Measurements from ENCODE around the gene MRPL9.

DNA sequence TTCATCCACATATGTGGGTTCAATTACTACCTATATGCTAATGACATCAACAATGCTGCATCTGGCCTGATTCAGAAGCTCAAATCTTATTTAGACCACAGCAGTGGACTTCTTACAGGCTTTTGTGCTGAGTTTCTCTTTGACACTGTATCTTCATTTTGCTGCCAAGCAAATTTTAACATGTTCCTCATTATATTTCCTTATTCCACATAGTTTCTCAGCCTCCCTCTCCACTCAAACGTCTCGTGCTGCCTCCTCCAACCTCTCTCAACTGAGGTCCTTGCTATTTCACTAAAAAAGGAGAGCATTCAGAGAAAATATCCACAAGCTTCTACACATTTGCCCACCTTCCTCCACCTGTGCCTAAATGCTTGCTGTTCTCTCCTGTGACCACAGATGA, 20.5 kb upstream of the MRPL9 start:
- TF ChIP-seq, protein P1, sequence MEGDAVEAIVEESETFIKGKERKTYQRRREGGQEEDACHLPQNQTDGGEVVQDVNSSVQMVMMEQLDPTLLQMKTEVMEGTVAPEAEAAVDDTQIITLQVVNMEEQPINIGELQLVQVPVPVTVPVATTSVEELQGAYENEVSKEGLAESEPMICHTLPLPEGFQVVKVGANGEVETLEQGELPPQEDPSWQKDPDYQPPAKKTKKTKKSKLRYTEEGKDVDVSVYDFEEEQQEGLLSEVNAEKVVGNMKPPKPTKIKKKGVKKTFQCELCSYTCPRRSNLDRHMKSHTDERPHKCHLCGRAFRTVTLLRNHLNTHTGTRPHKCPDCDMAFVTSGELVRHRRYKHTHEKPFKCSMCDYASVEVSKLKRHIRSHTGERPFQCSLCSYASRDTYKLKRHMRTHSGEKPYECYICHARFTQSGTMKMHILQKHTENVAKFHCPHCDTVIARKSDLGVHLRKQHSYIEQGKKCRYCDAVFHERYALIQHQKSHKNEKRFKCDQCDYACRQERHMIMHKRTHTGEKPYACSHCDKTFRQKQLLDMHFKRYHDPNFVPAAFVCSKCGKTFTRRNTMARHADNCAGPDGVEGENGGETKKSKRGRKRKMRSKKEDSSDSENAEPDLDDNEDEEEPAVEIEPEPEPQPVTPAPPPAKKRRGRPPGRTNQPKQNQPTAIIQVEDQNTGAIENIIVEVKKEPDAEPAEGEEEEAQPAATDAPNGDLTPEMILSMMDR (IDR thresholded peaks at IDR 0.05), result no peak
- TF ChIP-seq EZH2 (IDR thresholded peaks at IDR 0.05; ENCODE audit: borderline replicate concordance, insufficient read depth, low read depth, low read length, poor library complexity, severe bottlenecking), result no peak
